ENCODE measurements around the gene NAIP. TPM values are rescaled to one million over a fixed set of nuclear protein-coding genes. Genes with fewer than 3 reads are reported as not detected.

The NAIP gene
- total RNA-seq, 1 experiment from 2014 or later: 1.9 TPM

DNA sequence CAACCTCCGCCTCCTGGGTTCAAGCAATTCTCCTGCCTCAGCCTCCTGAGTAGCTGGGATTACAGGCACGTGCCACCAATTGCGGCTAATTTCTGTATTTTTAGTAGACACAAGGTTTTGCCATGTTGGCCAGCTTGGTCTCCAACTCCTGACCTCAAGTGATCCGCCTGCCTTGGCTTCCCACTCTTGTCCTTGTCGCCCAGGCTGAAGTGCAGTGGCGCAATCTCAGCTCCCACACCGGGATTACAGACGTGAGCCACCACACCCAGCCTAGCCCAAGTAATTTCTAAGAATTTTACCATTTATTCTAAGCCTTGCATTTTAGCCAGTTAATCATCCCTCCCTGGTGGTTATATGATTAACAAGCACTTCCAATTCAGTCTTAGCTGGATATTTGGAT, 11.0 kb downstream of the NAIP start:
- TF ChIP-seq ZNF232 (CRISPR knock-in tag; IDR thresholded peaks at IDR 0.05) (no peak), SMAD3 (CRISPR knock-in tag; IDR thresholded peaks at IDR 0.05; ENCODE audit: borderline replicate concordance) (no peak), KAT7 (CRISPR knock-in tag; IDR thresholded peaks at IDR 0.05; ENCODE audit: borderline replicate concordance) (no peak), ETV6 (CRISPR knock-in tag; IDR thresholded peaks at IDR 0.05) (no peak), ZNF396 (CRISPR knock-in tag; IDR thresholded peaks at IDR 0.05; ENCODE audit: borderline replicate concordance) (no peak), CREB1 (CRISPR knock-in tag; IDR thresholded peaks at IDR 0.05) (no peak), TEAD4 (CRISPR knock-in tag; IDR thresholded peaks at IDR 0.05) (no peak), SMAD4 (CRISPR knock-in tag; IDR thresholded peaks at IDR 0.05) (no peak)
- TF ChIP-seq, protein P1, sequence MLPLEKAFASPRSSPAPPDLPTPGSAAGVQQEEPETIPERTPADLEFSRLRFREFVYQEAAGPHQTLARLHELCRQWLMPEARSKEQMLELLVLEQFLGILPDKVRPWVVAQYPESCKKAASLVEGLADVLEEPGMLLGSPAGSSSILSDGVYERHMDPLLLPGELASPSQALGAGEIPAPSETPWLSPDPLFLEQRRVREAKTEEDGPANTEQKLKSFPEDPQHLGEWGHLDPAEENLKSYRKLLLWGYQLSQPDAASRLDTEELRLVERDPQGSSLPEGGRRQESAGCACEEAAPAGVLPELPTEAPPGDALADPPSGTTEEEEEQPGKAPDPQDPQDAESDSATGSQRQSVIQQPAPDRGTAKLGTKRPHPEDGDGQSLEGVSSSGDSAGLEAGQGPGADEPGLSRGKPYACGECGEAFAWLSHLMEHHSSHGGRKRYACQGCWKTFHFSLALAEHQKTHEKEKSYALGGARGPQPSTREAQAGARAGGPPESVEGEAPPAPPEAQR (CRISPR knock-in tag; IDR thresholded peaks at IDR 0.05): no peak
- TF ChIP-seq, protein P2, sequence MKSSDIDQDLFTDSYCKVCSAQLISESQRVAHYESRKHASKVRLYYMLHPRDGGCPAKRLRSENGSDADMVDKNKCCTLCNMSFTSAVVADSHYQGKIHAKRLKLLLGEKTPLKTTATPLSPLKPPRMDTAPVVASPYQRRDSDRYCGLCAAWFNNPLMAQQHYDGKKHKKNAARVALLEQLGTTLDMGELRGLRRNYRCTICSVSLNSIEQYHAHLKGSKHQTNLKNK (CRISPR knock-in tag; IDR thresholded peaks at IDR 0.05): no peak
- TF ChIP-seq, protein P3, sequence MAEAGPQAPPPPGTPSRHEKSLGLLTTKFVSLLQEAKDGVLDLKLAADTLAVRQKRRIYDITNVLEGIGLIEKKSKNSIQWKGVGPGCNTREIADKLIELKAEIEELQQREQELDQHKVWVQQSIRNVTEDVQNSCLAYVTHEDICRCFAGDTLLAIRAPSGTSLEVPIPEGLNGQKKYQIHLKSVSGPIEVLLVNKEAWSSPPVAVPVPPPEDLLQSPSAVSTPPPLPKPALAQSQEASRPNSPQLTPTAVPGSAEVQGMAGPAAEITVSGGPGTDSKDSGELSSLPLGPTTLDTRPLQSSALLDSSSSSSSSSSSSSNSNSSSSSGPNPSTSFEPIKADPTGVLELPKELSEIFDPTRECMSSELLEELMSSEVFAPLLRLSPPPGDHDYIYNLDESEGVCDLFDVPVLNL (CRISPR knock-in tag; IDR thresholded peaks at IDR 0.05; ENCODE audit: borderline replicate concordance, low read depth): no peak
- Mint-ChIP-seq H3K4me3 (no peak overlapping the region), H3K27ac (no peak overlapping the region), H3K9me3 (no peaks in the 10 kb centered on the region), H3K4me1 (peaks cover 3% of the 10 kb centered on the region; the same call in 1 of the 2 replicates), H3K36me3 (no peaks in the 10 kb centered on the region), H3K27me3 (ENCODE audit: low read depth) (no peaks in the 10 kb centered on the region)
- POLR2A ChIA-PET: no interaction called here
- CTCF ChIA-PET: no interaction called here
- no peak for ATAC-seq
- no peak for DNase-seq (ENCODE audit: low spot score)

DNA sequence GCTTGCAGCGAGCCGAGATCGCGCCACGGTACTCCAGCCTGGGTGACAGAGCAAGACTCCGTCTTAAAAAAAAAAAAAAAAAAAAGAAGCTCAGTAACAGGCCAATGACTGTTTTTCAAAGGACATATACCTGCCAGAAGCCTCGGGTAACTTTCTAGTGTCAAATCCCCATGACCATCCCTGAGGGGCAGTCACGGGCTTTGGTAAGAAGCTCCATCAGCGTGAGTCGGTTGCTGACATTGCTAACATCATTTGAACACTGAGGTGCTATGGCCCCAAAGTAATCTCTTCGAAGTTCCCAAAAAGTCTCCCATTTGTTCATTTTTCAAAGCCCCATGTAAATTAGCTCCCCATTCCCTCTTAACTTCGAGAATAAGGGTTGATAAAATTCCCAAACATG, 11.6 kb downstream of the NAIP start:
- no peak overlapping the region for H3K4me3 Mint-ChIP-seq
- ChIA-PET CTCF (interaction anchor here (0.7 kb wide), 2 partner anchors 681 to 1854 kb away, joined by 3 to 4 read pairs; no protein-coding TSS in a partner anchor), POLR2A (no interaction called here)
- no peaks in the 10 kb centered on the region for H3K36me3 Mint-ChIP-seq
- TF ChIP-seq GABPB1 (CRISPR knock-in tag; IDR thresholded peaks at IDR 0.05): no peak
- no peak for TF ChIP-seq ZNF263 (CRISPR knock-in tag; IDR thresholded peaks at IDR 0.05; ENCODE audit: low read depth)
- no peak for TF ChIP-seq ZNF317 (CRISPR knock-in tag; IDR thresholded peaks at IDR 0.05; ENCODE audit: borderline replicate concordance, low read depth)
- no peak for TF ChIP-seq CREB1 (CRISPR knock-in tag; IDR thresholded peaks at IDR 0.05)
- no peak for TF ChIP-seq SMAD4 (CRISPR knock-in tag; IDR thresholded peaks at IDR 0.05)
- no peak for TF ChIP-seq ZNF138 (CRISPR knock-in tag; conservative IDR thresholded peaks at IDR 0.05)
- TF ChIP-seq TP53 (CRISPR knock-in tag; IDR thresholded peaks at IDR 0.05): no peak
- no peak for TF ChIP-seq ZBTB21 (CRISPR knock-in tag; IDR thresholded peaks at IDR 0.05; ENCODE audit: borderline replicate concordance)
- TF ChIP-seq EMX1 (CRISPR knock-in tag; IDR thresholded peaks at IDR 0.05): no peak
- TF ChIP-seq ZNF396 (CRISPR knock-in tag; IDR thresholded peaks at IDR 0.05; ENCODE audit: borderline replicate concordance): no peak
- TF ChIP-seq NFYB (CRISPR knock-in tag; conservative IDR thresholded peaks at IDR 0.05; ENCODE audit: low read depth): no peak
- TF ChIP-seq ZNF232 (CRISPR knock-in tag; IDR thresholded peaks at IDR 0.05): no peak
- TF ChIP-seq SMAD3 (CRISPR knock-in tag; IDR thresholded peaks at IDR 0.05; ENCODE audit: borderline replicate concordance): no peak
- TF ChIP-seq, protein P4, sequence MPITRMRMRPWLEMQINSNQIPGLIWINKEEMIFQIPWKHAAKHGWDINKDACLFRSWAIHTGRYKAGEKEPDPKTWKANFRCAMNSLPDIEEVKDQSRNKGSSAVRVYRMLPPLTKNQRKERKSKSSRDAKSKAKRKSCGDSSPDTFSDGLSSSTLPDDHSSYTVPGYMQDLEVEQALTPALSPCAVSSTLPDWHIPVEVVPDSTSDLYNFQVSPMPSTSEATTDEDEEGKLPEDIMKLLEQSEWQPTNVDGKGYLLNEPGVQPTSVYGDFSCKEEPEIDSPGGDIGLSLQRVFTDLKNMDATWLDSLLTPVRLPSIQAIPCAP (CRISPR knock-in tag; IDR thresholded peaks at IDR 0.05): no peak
- TF ChIP-seq RELA (CRISPR knock-in tag; IDR thresholded peaks at IDR 0.05; ENCODE audit: borderline replicate concordance): no peak
- TF ChIP-seq, protein P2 (CRISPR knock-in tag; IDR thresholded peaks at IDR 0.05): no peak
- TF ChIP-seq, protein P1 (CRISPR knock-in tag; IDR thresholded peaks at IDR 0.05): no peak
- TF ChIP-seq, protein P5, sequence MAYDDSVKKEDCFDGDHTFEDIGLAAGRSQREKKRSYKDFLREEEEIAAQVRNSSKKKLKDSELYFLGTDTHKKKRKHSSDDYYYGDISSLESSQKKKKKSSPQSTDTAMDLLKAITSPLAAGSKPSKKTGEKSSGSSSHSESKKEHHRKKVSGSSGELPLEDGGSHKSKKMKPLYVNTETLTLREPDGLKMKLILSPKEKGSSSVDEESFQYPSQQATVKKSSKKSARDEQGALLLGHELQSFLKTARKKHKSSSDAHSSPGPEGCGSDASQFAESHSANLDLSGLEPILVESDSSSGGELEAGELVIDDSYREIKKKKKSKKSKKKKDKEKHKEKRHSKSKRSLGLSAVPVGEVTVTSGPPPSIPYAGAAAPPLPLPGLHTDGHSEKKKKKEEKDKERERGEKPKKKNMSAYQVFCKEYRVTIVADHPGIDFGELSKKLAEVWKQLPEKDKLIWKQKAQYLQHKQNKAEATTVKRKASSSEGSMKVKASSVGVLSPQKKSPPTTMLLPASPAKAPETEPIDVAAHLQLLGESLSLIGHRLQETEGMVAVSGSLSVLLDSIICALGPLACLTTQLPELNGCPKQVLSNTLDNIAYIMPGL (CRISPR knock-in tag; IDR thresholded peaks at IDR 0.05): no peak
- H3K27ac Mint-ChIP-seq: no peak overlapping the region
- no peaks in the 10 kb centered on the region for H3K9me3 Mint-ChIP-seq
- no peaks in the 10 kb centered on the region for H3K27me3 Mint-ChIP-seq (ENCODE audit: low read depth)
- peak; percentile 78 for ATAC-seq
- H3K4me1 Mint-ChIP-seq: peaks cover 3% of the 10 kb centered on the region; the same call in 1 of the 2 replicates
- DNase-seq (ENCODE audit: low spot score): no peak
